ENCODE results near the gene TEX264.

Gene TEX264

GRCh38 chr3:51720292-51721061, 49.4 kb downstream of the TEX264 start:
- no peak for DNase-seq (ENCODE audit: low read depth)
- TF ChIP-seq, protein P1, sequence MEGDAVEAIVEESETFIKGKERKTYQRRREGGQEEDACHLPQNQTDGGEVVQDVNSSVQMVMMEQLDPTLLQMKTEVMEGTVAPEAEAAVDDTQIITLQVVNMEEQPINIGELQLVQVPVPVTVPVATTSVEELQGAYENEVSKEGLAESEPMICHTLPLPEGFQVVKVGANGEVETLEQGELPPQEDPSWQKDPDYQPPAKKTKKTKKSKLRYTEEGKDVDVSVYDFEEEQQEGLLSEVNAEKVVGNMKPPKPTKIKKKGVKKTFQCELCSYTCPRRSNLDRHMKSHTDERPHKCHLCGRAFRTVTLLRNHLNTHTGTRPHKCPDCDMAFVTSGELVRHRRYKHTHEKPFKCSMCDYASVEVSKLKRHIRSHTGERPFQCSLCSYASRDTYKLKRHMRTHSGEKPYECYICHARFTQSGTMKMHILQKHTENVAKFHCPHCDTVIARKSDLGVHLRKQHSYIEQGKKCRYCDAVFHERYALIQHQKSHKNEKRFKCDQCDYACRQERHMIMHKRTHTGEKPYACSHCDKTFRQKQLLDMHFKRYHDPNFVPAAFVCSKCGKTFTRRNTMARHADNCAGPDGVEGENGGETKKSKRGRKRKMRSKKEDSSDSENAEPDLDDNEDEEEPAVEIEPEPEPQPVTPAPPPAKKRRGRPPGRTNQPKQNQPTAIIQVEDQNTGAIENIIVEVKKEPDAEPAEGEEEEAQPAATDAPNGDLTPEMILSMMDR (conservative IDR thresholded peaks at IDR 0.05; ENCODE audit: low read depth, low read length), result no peak
- no peak overlapping the region for H3K4me3 ChIP-seq (ENCODE audit: low read length)

GRCh38 chr3:51721062-51721745, 50.2 kb downstream of the TEX264 start:
- no peak for DNase-seq (ENCODE audit: low read depth)
- TF ChIP-seq, protein P1 (conservative IDR thresholded peaks at IDR 0.05; ENCODE audit: low read depth, low read length), result no peak
- H3K4me3 ChIP-seq (ENCODE audit: low read length), result no peak overlapping the region

- TF ChIP-seq, protein P1 (conservative IDR thresholded peaks at IDR 0.05; ENCODE audit: low read depth, low read length), result no peak
- DNase-seq (ENCODE audit: low read depth), result no peak
- H3K4me3 ChIP-seq (ENCODE audit: low read length), result no peak overlapping the region
Measured at GRCh38 chr3:51722362-51722761, 51.3 kb downstream of the TEX264 start.

- TF ChIP-seq, protein P1 (conservative IDR thresholded peaks at IDR 0.05; ENCODE audit: low read depth, low read length), result no peak
- DNase-seq (ENCODE audit: low read depth), result no peak
- H3K4me3 ChIP-seq (ENCODE audit: low read length), result no peak overlapping the region
Measured at GRCh38 chr3:51727500-51727899, 56.4 kb downstream of the TEX264 start.

DNA sequence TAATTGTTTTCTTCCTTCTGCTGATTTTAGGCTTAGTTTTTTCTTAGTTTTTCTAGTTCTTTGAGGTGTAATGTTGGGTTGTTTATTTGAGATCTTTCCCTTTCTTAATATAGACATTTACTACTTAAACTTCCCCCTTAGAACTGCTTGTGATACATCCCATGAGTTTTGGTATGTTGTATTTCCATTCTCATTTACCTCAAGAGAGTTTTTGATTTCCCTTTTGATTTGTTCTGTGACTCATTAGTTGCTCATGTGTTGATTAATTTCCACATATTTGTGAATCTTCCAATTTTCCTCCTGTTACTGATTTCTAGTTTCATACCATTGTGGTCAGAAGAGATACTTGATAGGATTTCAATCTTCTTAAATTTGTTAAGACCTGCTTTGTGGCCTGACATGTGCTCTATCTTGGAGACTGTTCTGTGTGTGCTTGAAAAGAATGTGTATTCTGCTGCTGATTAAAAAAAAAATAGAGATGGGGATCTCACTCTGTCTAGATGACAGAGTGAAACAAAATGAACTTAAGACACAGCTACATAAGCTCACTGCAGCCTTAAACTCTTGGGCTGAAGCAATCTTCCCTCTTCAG, 58.1 kb downstream of the TEX264 start:
- TF ChIP-seq, protein P1 (conservative IDR thresholded peaks at IDR 0.05; ENCODE audit: low read depth, low read length), result no peak
- H3K4me3 ChIP-seq (ENCODE audit: low read length), result no peak overlapping the region
- no peak for DNase-seq (ENCODE audit: low read depth)

DNA sequence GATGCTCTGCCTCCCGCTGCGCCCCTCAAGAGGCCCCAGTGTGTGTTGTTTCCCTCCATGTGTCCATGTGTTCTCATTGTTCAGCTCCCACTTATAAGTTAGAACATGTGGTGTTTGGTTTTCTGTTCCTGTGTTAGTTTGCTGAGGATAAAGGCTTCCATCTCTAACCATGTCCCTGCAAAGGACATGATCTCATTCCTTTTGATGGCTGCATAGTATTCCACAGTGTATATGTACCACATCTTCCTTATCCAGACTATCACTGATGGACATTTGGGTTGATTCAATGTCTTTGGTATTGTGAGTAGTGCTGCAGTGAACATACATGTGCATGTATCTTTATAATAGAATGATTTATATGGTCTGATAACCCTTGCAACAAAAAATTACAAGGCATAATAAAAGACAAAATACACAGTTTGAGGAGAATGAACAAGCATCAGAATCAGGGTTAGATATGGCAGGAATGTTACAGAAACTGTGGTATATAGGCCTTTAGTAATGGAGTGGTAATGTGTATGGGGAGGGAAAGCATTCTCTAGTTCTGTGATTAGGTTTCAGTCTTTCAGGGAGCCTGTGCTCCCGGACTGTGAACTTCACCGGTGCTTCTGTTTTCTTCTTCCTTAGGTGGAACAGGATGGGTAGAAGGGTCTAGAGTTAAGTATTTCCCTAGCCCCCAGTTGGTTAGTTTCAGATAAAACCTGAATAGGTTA, 63.0 kb downstream of the TEX264 start:
- TF ChIP-seq, protein P1 (conservative IDR thresholded peaks at IDR 0.05; ENCODE audit: low read depth, low read length), result no peak
- no peak for DNase-seq (ENCODE audit: low read depth)
- no peak overlapping the region for H3K4me3 ChIP-seq (ENCODE audit: low read length)
